Measurements from ENCODE around the gene HARS1.

GRCh38 chr5:140707812-140708211 lies 16.6 kb upstream of the HARS1 start:
- TF ChIP-seq CTCF (IDR thresholded peaks at IDR 0.05) (no peak), POLR2A (IDR thresholded peaks at IDR 0.05) (no peak)
